Breast epithelium (tissue), 3 donors: ENCODE measurements around the gene VPS11.

ENCODE experiments used
- CTCF ChIP-seq, 3 donors: fragments of 450-650 bp; IDR thresholded peaks; one replicate each; pipeline ENCODE4 v1.5.1; 2016 to 2017; ENCODE audit warnings: antibody characterized with exemption in 3 of 3, mild to moderate bottlenecking in 3 of 3, moderate library complexity in 3 of 3
- POLR2A ChIP-seq: fragments of 450-650 bp; IDR thresholded peaks from one replicate; pipeline ENCODE4 v1.6.1; 2016; ENCODE audit warnings: antibody characterized with exemption, mild to moderate bottlenecking, moderate library complexity
- POLR2AphosphoS5 ChIP-seq, 3 donors: sonication (generic); formaldehyde crosslinking; IDR thresholded peaks; one replicate each; pipeline ENCODE4 v1.6.1; 2017; ENCODE audit warnings: antibody characterized with exemption in 3 of 3

GRCh38 chr11:119121811-119122124 lies 54.1 kb downstream of the VPS11 start:
- TF ChIP-seq POLR2A (no peak), CTCF (IDR thresholded peaks at IDR 0.05) (no peak), POLR2AphosphoS5 (IDR thresholded peaks at IDR 0.05) (no peak)
